ENCODE data around the gene C21orf58.
"Not testable (repeated sequence)": the region's sequence is repeated elsewhere in the genome, so short reads cannot be mapped to it uniquely, and the experiment has no call there.

C21orf58 gene

GRCh38 chr21:46323710-46324389 is at the start of gene C21orf58, which contains the start of gene PCNT:
Gene C21orf58 (minus strand): TSS chr21:46323870. CDS start chr21:46322738, 1,132 bp downstream.
Gene PCNT (plus strand): TSS chr21:46324156. CDS start chr21:46324229, 73 bp downstream.
- peak; percentile 69 to 98 (median 94) for DNase-seq

- DNase-seq: not testable (repeated sequence)
These were observed 49.3 kb upstream of the C21orf58 start for GRCh38 chr21:46372947-46373346.

GRCh38 chr21:46372014-46372485 is 48.4 kb upstream of the C21orf58 start:
- no peak for DNase-seq

GRCh38 chr21:46371204-46372013 is 47.7 kb upstream of the C21orf58 start:
- DNase-seq: no peak

GRCh38 chr21:46369520-46370235 is 46.0 kb upstream of the C21orf58 start:
- no peak for DNase-seq

- no peak for DNase-seq
These were observed 45.0 kb upstream of the C21orf58 start for GRCh38 chr21:46368533-46369285.

GRCh38 chr21:46366966-46367365 is 43.3 kb upstream of the C21orf58 start:
- DNase-seq: no peak

- DNase-seq: no peak
These were observed 42.9 kb upstream of the C21orf58 start for GRCh38 chr21:46366561-46366960.

- DNase-seq: no peak
These were observed 42.4 kb upstream of the C21orf58 start for GRCh38 chr21:46366091-46366490.

GRCh38 chr21:46363698-46364097 is 40.0 kb upstream of the C21orf58 start:
- no peak for DNase-seq

GRCh38 chr21:46362946-46363345 is 39.3 kb upstream of the C21orf58 start:
- DNase-seq: no peak

- no peak for DNase-seq
These were observed 38.3 kb upstream of the C21orf58 start for GRCh38 chr21:46361935-46362334.

- no peak for DNase-seq
These were observed 37.5 kb upstream of the C21orf58 start for GRCh38 chr21:46361176-46361575.

- DNase-seq: no peak
These were observed 34.2 kb upstream of the C21orf58 start for GRCh38 chr21:46357684-46358425.

- no peak for DNase-seq
These were observed 33.6 kb upstream of the C21orf58 start for GRCh38 chr21:46357335-46357604.

- no peak for DNase-seq
These were observed 33.0 kb upstream of the C21orf58 start for GRCh38 chr21:46356494-46357334.

- DNase-seq: no peak
These were observed 32.3 kb upstream of the C21orf58 start for GRCh38 chr21:46356005-46356338.

GRCh38 chr21:46355161-46356004 is 31.7 kb upstream of the C21orf58 start:
- DNase-seq: no peak

- DNase-seq: no peak
These were observed 30.8 kb upstream of the C21orf58 start for GRCh38 chr21:46354518-46354917.

- no peak for DNase-seq
These were observed 30.4 kb upstream of the C21orf58 start for GRCh38 chr21:46354046-46354445.

All from C1 segment of cervical spinal cord (tissue), 14 donors.